GM12875 (cell line): ENCODE results near the gene ADGRL3.

Experiments
- H3K4me3 ChIP-seq: one replicate; pipeline ENCODE4 v1.5.1; 2011; ENCODE audit warnings: low read depth, low read length, control low read depth
- CTCF ChIP-seq: IDR thresholded peaks from 2 replicates; pipeline ENCODE4 v1.5.1; 2011; ENCODE audit warnings: low read depth, mild to moderate bottlenecking, control low read depth, inconsistent platforms, low read length, moderate library complexity, borderline replicate concordance; ENCODE audit not compliant: insufficient read depth

ADGRL3 gene

GRCh38 chr4:61663310-61663709 is 463.2 kb downstream of the ADGRL3 start:
- H3K4me3 ChIP-seq, result no peak overlapping the region
- no peak for TF ChIP-seq CTCF

- TF ChIP-seq CTCF, result no peak
- H3K4me3 ChIP-seq, result no peak overlapping the region
These were observed 465.5 kb downstream of the ADGRL3 start for GRCh38 chr4:61665649-61666048.

GRCh38 chr4:61666244-61666643 is 466.1 kb downstream of the ADGRL3 start:
- H3K4me3 ChIP-seq, result no peak overlapping the region
- TF ChIP-seq CTCF, result no peak

- H3K4me3 ChIP-seq, result no peak overlapping the region
- TF ChIP-seq CTCF, result no peak
These were observed 471.5 kb downstream of the ADGRL3 start for GRCh38 chr4:61671599-61671998.

GRCh38 chr4:61675464-61675863 is 475.3 kb downstream of the ADGRL3 start:
- TF ChIP-seq CTCF, result no peak
- no peak overlapping the region for H3K4me3 ChIP-seq

GRCh38 chr4:61678297-61678696 is 478.2 kb downstream of the ADGRL3 start:
- no peak for TF ChIP-seq CTCF
- H3K4me3 ChIP-seq, result no peak overlapping the region

- H3K4me3 ChIP-seq, result no peak overlapping the region
- TF ChIP-seq CTCF, result no peak
These were observed 493.4 kb downstream of the ADGRL3 start for GRCh38 chr4:61693520-61693919.
